Left cardiac atrium (tissue), 4 donors: ENCODE data around the gene SLC7A4. TPM values are rescaled to one million over a fixed set of nuclear protein-coding genes. Genes with fewer than 3 reads are reported as not detected.
"Not testable (repeated sequence)": the region's sequence is repeated elsewhere in the genome, so short reads cannot be mapped to it uniquely, and the experiment has no call there.

ENCODE experiments used
- ATAC-seq, 2 donors: fragments of 200-7000 bp; cut with Tn5 transposase; one replicate each; pipeline ENCODE4 v1.9.1; 2020; ENCODE audit warnings: mild to moderate bottlenecking in 2 of 2, moderate library complexity in 2 of 2
- DNase-seq: peaks from one replicate; pipeline ENCODE4 v3.0.0-alpha.2; 2020
- intact Hi-C, 2 donors: fragments of 100-400 bp; cut with DNase I; formaldehyde crosslinking; loops; one replicate each; pipeline versions ENCODE4 v1.14.1 to v1.15.1; 2022 to 2023
- total RNA-seq, 2 donors: library from RNA; stranded (reverse); fragmentation: NEBNext Ultra II Directional; extraction: Animal tissue kit (Norgen Biotek cat#: 25700); gene quantifications; one replicate each; pipeline ENCODE4 v1.2.1, GENCODE V29; 2021
- donor health status: DM: no; HTN: yes; CAD: no.
- donor health status: DM: no; HTN: yes; CAD: no; lungs with severe emphysema.
- donor health status: DM: yes; HTN: yes; CAD: no.
- donor health status: Dilated cardiomyopathy.

The SLC7A4 gene
- total RNA-seq, 2 donors from 2014 or later = 0.47 to 0.68 TPM

GRCh38 chr22:21009638-21010425 lies 22.5 kb downstream of the SLC7A4 start:
- intact Hi-C loops = no loop called here
- no peak for ATAC-seq
- DNase-seq = no peak

- ATAC-seq, intact Hi-C loops, DNase-seq: not testable (repeated sequence)
These were observed 23.2 kb downstream of the SLC7A4 start for GRCh38 chr22:21009208-21009607.

GRCh38 chr22:21003782-21004181 lies 28.6 kb downstream of the SLC7A4 start:
- DNase-seq = no peak
- ATAC-seq = no peak
- intact Hi-C loops = no loop called here

GRCh38 chr22:21001601-21002325 lies 30.6 kb downstream of the SLC7A4 start, which contains the start of gene THAP7:
Gene THAP7 (minus strand): TSS chr22:21002118. CDS start chr22:21001911, 207 bp downstream.
- intact Hi-C loops = no loop called here
- ATAC-seq = peak; percentile 96 to 97
- DNase-seq = peak; percentile 98

GRCh38 chr22:21000987-21001600 lies 31.3 kb downstream of the SLC7A4 start:
- ATAC-seq = peak in 1 of 2 donors; percentile 7
- intact Hi-C loops = no loop called here

GRCh38 chr22:21000207-21000986 lies 32.0 kb downstream of the SLC7A4 start:
- DNase-seq (no peak), ATAC-seq (no peak)
- intact Hi-C loops = no loop called here

More at GRCh38 chr22:21000987-21001600, 31.3 kb downstream of the SLC7A4 start:
- DNase-seq = no peak

GRCh38 chr22:20999350-21000206 lies 32.8 kb downstream of the SLC7A4 start:
- ATAC-seq (no peak), DNase-seq (no peak)
- intact Hi-C loops = no loop called here

- DNase-seq (no peak), ATAC-seq (no peak)
- intact Hi-C loops = no loop called here
These were observed 33.7 kb downstream of the SLC7A4 start for GRCh38 chr22:20998411-20999336.

- no peak for DNase-seq
- intact Hi-C loops = no loop called here
- ATAC-seq = no peak
These were observed 34.7 kb downstream of the SLC7A4 start for GRCh38 chr22:20997536-20998257.

- DNase-seq (no peak), ATAC-seq (no peak)
- intact Hi-C loops = no loop called here
These were observed 35.5 kb downstream of the SLC7A4 start for GRCh38 chr22:20996598-20997535.

GRCh38 chr22:20996031-20996410 lies 36.3 kb downstream of the SLC7A4 start:
- DNase-seq (no peak), ATAC-seq (no peak)
- intact Hi-C loops = no loop called here

GRCh38 chr22:20995329-20996030 lies 36.9 kb downstream of the SLC7A4 start:
- intact Hi-C loops = no loop called here
- no peak for DNase-seq
- ATAC-seq = no peak

GRCh38 chr22:20994902-20995241 lies 37.5 kb downstream of the SLC7A4 start:
- intact Hi-C loops = no loop called here
- ATAC-seq (no peak), DNase-seq (no peak)

GRCh38 chr22:20994128-20994901 lies 38.0 kb downstream of the SLC7A4 start:
- intact Hi-C loops = no loop called here

More at GRCh38 chr22:20994128-20994901, 38.0 kb downstream of the SLC7A4 start:
- ATAC-seq (peak in 1 of 2 donors; percentile 2), DNase-seq (no peak)
